ENCODE measurements around the gene CRB1. TPM values are rescaled to one million over a fixed set of nuclear protein-coding genes. Genes with fewer than 3 reads are reported as not detected.

Gene CRB1
- total and polyA plus RNA-seq, 2 of the 8 experiments (the other 6 are each of a cell fraction or from before 2014, with no cell fraction given): 0.03 TPM; not detected in 1

- TF ChIP-seq CHD7 (IDR thresholded peaks at IDR 0.05; ENCODE audit: insufficient replicate concordance, low read length) (no peak), SP1 (IDR thresholded peaks at IDR 0.05; ENCODE audit: low read depth, low read length) (no peak), CBX5 (IDR thresholded peaks at IDR 0.05; ENCODE audit: low read depth, low read length) (no peak), SRF (IDR thresholded peaks at IDR 0.05; ENCODE audit: low read depth, low read length) (no peak), EGR1 (IDR thresholded peaks at IDR 0.05; ENCODE audit: borderline replicate concordance, low read depth, low read length) (no peak), HDAC2 (IDR thresholded peaks at IDR 0.05; ENCODE audit: borderline replicate concordance in 1 of 2, low read depth in 2 of 2, low read length in 2 of 2) (no peak), KDM1A (IDR thresholded peaks at IDR 0.05; ENCODE audit: borderline replicate concordance, low read length) (no peak)
These were observed 98.9 kb downstream of the CRB1 start (continued) for GRCh38 chr1:197366996-197367395.
